Smooth muscle cell (in vitro differentiated cells): Measurements from ENCODE around the gene CCDC91. TPM values are rescaled to one million over a fixed set of nuclear protein-coding genes. Genes with fewer than 3 reads are reported as not detected.

Source experiments
- DNase-seq: peaks from one replicate; lab custom pipeline; 2025; ENCODE audit not compliant: unreplicated experiment; lab: John Stamatoyannopoulos, UW
- H2AFZ ChIP-seq: fragments of 200-600 bp; sonication (generic); 2 replicates; pipeline ENCODE4 v1.6.0; 2016; ENCODE audit warnings: antibody characterized with exemption, low read depth, mild to moderate bottlenecking
- H3F3A ChIP-seq: fragments of 200-600 bp; sonication (generic); 2 replicates; pipeline ENCODE4 v1.6.0; 2017; ENCODE audit warnings: antibody characterized with exemption, low read depth
- H3K27ac ChIP-seq: fragments of 200-600 bp; sonication (generic); 2 replicates; pipeline ENCODE4 v1.5.1; 2016; ENCODE audit warnings: low read depth, mild to moderate bottlenecking
- H3K27me3 ChIP-seq: fragments of 200-600 bp; sonication (generic); 2 replicates; pipeline ENCODE4 v1.6.1; 2016; ENCODE audit warnings: low read depth, mild to moderate bottlenecking
- H3K36me3 ChIP-seq: fragments of 200-600 bp; sonication (generic); 2 replicates; pipeline ENCODE4 v1.5.1; 2016; ENCODE audit warnings: low read depth
- H3K4me1 ChIP-seq: fragments of 200-600 bp; sonication (generic); 2 replicates; pipeline ENCODE4 v1.5.1; 2016; ENCODE audit warnings: low read depth
- H3K4me2 ChIP-seq: fragments of 200-600 bp; sonication (generic); 2 replicates; pipeline ENCODE4 v1.6.0; 2016; ENCODE audit warnings: mild to moderate bottlenecking
- H3K4me3 ChIP-seq: fragments of 200-600 bp; sonication (generic); 2 replicates; pipeline ENCODE4 v1.5.1; 2016; ENCODE audit warnings: mild to moderate bottlenecking
- H3K79me2 ChIP-seq: fragments of 200-600 bp; sonication (generic); 2 replicates; pipeline ENCODE4 v1.6.0; 2016; ENCODE audit warnings: low read depth, mild to moderate bottlenecking
- H3K9ac ChIP-seq: fragments of 200-600 bp; sonication (generic); 2 replicates; pipeline ENCODE4 v1.6.0; 2016; ENCODE audit warnings: low read depth
- H3K9me3 ChIP-seq: fragments of 200-600 bp; sonication (generic); replicated peaks from 2 replicates; pipeline ENCODE4 v1.5.1; 2016; ENCODE audit warnings: low read depth
- H4K20me1 ChIP-seq: fragments of 200-600 bp; sonication (generic); 2 replicates; pipeline ENCODE4 v1.6.0; 2016; ENCODE audit warnings: low read depth
- CTCF ChIP-seq: fragments of 200-600 bp; sonication (generic); IDR thresholded peaks from 2 replicates; pipeline ENCODE4 v1.5.1; 2017; ENCODE audit warnings: borderline replicate concordance, mild to moderate bottlenecking, antibody characterized with exemption; ENCODE audit not compliant: insufficient read depth, poor library complexity, severe bottlenecking
- WGBS: methylation state at CpG from one replicate; pipeline ENCODE4 v1.1.7; 2016; ENCODE audit warnings: low lambda C conversion rate; 5-methylcytosine and 5-hydroxymethylcytosine counted together
- polyA plus RNA-seq: library from polyadenylated mRNA; unstranded; fragments of >200 nt; fragmentation: Nextera tagmentation; extraction: Ambion mirVana; gene quantifications from 2 replicates; pipeline ENCODE4 v1.2.1, GENCODE V29; 2016
- total RNA-seq: library from RNA; depleted of rRNA; stranded (reverse); fragments of >200 nt; gene quantifications from 2 replicates; pipeline ENCODE4 v1.2.3, GENCODE V29; 2014

The CCDC91 gene
- total and polyA plus RNA-seq, 2 experiments from 2014 or later = 20.1 to 23.7 TPM

GRCh38 chr12:28278499-28278898 lies 88.2 kb downstream of the CCDC91 start:
- Histone ChIP-seq H3F3A (no peaks in the 10 kb centered on the region), H3K4me1 (no peaks in the 10 kb centered on the region), H3K27ac (no peak overlapping the region), H3K4me3 (no peak overlapping the region), H3K27me3 (no peaks in the 10 kb centered on the region), H2AFZ (no peak overlapping the region), H4K20me1 (no peaks in the 10 kb centered on the region), H3K79me2 (no peaks in the 10 kb centered on the region), H3K9ac (no peak overlapping the region), H3K4me2 (no peak overlapping the region), H3K36me3 (no peaks in the 10 kb centered on the region), H3K9me3 (no peaks in the 10 kb centered on the region)
- no peak for TF ChIP-seq CTCF
- no peak for DNase-seq
- 98% methylated on average over 1 of the region's 1 CpG for WGBS

- Histone ChIP-seq H4K20me1 (no peaks in the 10 kb centered on the region), H3K27me3 (no peaks in the 10 kb centered on the region), H3K4me2 (no peak overlapping the region), H3K9ac (no peak overlapping the region), H2AFZ (no peak overlapping the region), H3F3A (no peaks in the 10 kb centered on the region), H3K9me3 (no peaks in the 10 kb centered on the region), H3K4me1 (no peaks in the 10 kb centered on the region), H3K4me3 (no peak overlapping the region), H3K36me3 (no peaks in the 10 kb centered on the region), H3K27ac (no peak overlapping the region), H3K79me2 (no peaks in the 10 kb centered on the region)
- TF ChIP-seq CTCF = no peak
- no peak for DNase-seq
- WGBS = 97% methylated on average over 1 of the region's 1 CpG
These were observed 88.7 kb downstream of the CCDC91 start for GRCh38 chr12:28278960-28279359.

- Histone ChIP-seq H3K4me2 (no peak overlapping the region), H2AFZ (no peak overlapping the region), H3K4me3 (no peak overlapping the region), H3K9me3 (peaks cover 4% of the 10 kb centered on the region), H3K79me2 (no peaks in the 10 kb centered on the region), H3K27me3 (no peaks in the 10 kb centered on the region), H3K36me3 (peaks cover 14% of the 10 kb centered on the region), H3K4me1 (no peaks in the 10 kb centered on the region), H3K9ac (no peak overlapping the region), H3K27ac (no peak overlapping the region), H3F3A (no peaks in the 10 kb centered on the region), H4K20me1 (no peaks in the 10 kb centered on the region)
- TF ChIP-seq CTCF = no peak
- DNase-seq = no peak
These were observed 96.1 kb downstream of the CCDC91 start for GRCh38 chr12:28286352-28286751.

- no peaks in the 10 kb centered on the region for H3K4me1 ChIP-seq
- no peak for DNase-seq
- peaks cover 4% of the 10 kb centered on the region for H3K9me3 ChIP-seq
- no peak overlapping the region for H3K4me2 ChIP-seq
- H3K27me3 ChIP-seq = no peaks in the 10 kb centered on the region
- H3K4me3 ChIP-seq = no peak overlapping the region
- H3K36me3 ChIP-seq = peaks cover 14% of the 10 kb centered on the region
- no peak overlapping the region for H3K27ac ChIP-seq
- H2AFZ ChIP-seq = no peak overlapping the region
- H3K9ac ChIP-seq = no peak overlapping the region
- H3K79me2 ChIP-seq = no peaks in the 10 kb centered on the region
- H4K20me1 ChIP-seq = no peaks in the 10 kb centered on the region
- TF ChIP-seq CTCF = no peak
- H3F3A ChIP-seq = no peaks in the 10 kb centered on the region
These were observed 100.0 kb downstream of the CCDC91 start for GRCh38 chr12:28290262-28290661.
